Measurements from ENCODE around the gene RASA1. TPM values are rescaled to one million over a fixed set of nuclear protein-coding genes. Genes with fewer than 3 reads are reported as not detected.
"Not testable (repeated sequence)": the region's sequence is repeated elsewhere in the genome, so short reads cannot be mapped to it uniquely, and the experiment has no call there.

RASA1 gene
- total RNA-seq, 1 donor from 2014 or later = 36.2 TPM

DNA sequence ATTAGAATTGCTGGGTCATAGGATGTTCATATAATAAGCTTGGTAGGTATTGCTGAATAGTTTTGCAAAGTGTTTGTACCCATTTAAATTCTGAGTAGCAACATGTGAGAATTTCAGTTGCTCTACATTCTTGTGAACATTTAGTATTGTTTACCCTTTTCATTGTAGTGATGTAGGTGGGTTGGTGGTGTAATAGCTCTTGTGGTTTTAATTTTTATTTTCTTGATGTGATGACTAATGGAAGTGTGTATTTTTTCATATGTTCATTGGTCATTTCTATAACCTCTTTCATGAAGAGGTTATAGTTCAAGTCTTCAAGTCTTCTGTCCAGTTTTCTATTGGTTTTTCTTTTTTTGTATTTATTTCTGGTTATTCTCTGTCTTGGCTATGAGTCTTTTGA, 34.4 kb downstream of the RASA1 start:
- DNase-seq (ENCODE audit: low read depth, low spot score) = no peak
- Mint-ChIP-seq H3K27ac (ENCODE audit: unreplicated experiment) (no peak overlapping the region), H3K9me3 (peaks cover 13% of the 10 kb centered on the region), H3K4me1 (no peaks in the 10 kb centered on the region), H3K4me3 (no peak overlapping the region), H3K27me3 (ENCODE audit: low read depth) (no peaks in the 10 kb centered on the region), H3K36me3 (ENCODE audit: low read depth) (peaks cover 31% of the 10 kb centered on the region)
- TF ChIP-seq, protein P1, sequence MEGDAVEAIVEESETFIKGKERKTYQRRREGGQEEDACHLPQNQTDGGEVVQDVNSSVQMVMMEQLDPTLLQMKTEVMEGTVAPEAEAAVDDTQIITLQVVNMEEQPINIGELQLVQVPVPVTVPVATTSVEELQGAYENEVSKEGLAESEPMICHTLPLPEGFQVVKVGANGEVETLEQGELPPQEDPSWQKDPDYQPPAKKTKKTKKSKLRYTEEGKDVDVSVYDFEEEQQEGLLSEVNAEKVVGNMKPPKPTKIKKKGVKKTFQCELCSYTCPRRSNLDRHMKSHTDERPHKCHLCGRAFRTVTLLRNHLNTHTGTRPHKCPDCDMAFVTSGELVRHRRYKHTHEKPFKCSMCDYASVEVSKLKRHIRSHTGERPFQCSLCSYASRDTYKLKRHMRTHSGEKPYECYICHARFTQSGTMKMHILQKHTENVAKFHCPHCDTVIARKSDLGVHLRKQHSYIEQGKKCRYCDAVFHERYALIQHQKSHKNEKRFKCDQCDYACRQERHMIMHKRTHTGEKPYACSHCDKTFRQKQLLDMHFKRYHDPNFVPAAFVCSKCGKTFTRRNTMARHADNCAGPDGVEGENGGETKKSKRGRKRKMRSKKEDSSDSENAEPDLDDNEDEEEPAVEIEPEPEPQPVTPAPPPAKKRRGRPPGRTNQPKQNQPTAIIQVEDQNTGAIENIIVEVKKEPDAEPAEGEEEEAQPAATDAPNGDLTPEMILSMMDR (conservative IDR thresholded peaks at IDR 0.05) = no peak

DNA sequence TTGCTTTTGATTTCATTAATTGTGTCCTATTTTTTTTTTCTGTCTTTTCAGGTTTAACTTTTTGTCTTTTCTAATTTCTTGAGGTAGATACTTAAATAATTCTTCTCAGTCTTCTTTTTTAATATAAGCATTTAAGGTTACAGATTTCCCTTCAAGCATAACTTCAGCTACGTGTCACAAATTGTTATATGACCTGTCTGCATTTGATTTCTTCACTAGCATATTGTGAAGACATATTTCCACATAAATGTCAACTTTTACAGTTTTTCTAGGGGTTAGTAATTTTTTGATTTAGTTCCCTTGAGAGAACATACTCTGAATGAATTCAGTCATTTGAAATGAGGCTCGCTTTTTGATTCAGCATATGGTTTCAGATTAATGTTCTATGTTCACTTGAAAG, 35.6 kb downstream of the RASA1 start:
- DNase-seq (ENCODE audit: low read depth, low spot score) = no peak
- H3K36me3 Mint-ChIP-seq (ENCODE audit: low read depth) = peaks cover 35% of the 10 kb centered on the region
- H3K27me3 Mint-ChIP-seq (ENCODE audit: low read depth) = no peaks in the 10 kb centered on the region
- peaks cover 13% of the 10 kb centered on the region for H3K9me3 Mint-ChIP-seq
- TF ChIP-seq, protein P1 (conservative IDR thresholded peaks at IDR 0.05) = no peak
- H3K4me3 Mint-ChIP-seq = no peak overlapping the region
- H3K27ac Mint-ChIP-seq (ENCODE audit: unreplicated experiment) = no peak overlapping the region
- H3K4me1 Mint-ChIP-seq = peaks cover 4% of the 10 kb centered on the region

DNA sequence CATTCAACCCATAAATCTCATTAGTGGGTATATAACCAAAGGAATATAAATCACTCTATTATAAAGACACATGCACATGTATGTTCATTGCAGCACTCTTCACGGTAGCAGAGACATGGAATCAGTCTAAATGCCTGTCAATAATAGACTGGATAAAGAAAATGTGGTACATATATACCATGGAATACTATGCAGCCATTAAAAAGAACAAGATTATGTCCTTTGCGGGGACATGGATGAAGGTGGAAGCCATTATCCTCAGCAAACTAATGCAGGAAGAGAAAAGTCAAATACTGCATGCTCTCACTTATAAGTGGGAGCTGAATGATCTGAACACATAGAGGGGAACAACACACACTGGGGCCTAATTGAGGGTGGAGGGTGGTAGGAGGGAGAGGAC, 38.4 kb downstream of the RASA1 start:
- DNase-seq (ENCODE audit: low read depth, low spot score); H3K27ac Mint-ChIP-seq (ENCODE audit: unreplicated experiment): not testable (repeated sequence)

DNA sequence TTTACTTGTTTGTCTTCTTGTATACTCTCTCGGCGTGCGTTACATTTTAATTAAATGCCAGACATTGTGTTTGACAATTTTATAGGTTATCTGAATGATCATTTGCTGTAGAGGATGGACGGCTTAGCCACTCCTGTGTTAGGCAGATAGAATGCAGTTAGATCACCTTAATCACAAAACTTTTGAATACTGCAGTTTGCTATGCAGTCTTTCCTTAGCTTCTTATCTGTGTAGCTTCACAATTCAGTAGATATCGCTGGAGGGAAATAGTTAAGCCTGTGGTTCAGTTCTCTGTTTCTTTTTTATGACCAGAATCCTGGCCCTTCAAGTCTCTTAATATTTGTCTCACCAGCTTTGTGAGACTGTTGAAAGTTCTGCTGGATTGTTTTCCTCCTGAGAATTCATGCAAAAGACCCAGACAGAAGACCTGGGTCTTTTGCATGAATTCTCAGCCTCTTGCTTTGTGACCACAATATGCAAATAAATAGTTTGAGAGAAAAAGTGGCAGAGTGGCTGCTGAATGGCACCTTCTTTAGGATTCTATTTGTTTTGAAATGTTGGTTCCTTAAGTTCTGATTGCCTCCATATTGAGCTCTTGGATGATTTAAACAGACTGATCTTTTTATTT, 40.2 kb downstream of the RASA1 start:
- Mint-ChIP-seq H3K9me3 (peaks cover 13% of the 10 kb centered on the region), H3K27ac (ENCODE audit: unreplicated experiment) (no peak overlapping the region), H3K36me3 (ENCODE audit: low read depth) (peaks cover 29% of the 10 kb centered on the region), H3K4me1 (peaks cover 4% of the 10 kb centered on the region), H3K4me3 (no peak overlapping the region), H3K27me3 (ENCODE audit: low read depth) (no peaks in the 10 kb centered on the region)
- DNase-seq (ENCODE audit: low read depth, low spot score) = no peak
- TF ChIP-seq, protein P1 (conservative IDR thresholded peaks at IDR 0.05) = no peak

More for the DNA sequence above, 38.4 kb downstream of the RASA1 start:
- Mint-ChIP-seq H3K36me3 (ENCODE audit: low read depth) (peaks cover 35% of the 10 kb centered on the region), H3K9me3 (peaks cover 13% of the 10 kb centered on the region)
- not testable (repeated sequence) for H3K27me3 Mint-ChIP-seq (ENCODE audit: low read depth); H3K4me3 Mint-ChIP-seq; H3K4me1 Mint-ChIP-seq

DNA sequence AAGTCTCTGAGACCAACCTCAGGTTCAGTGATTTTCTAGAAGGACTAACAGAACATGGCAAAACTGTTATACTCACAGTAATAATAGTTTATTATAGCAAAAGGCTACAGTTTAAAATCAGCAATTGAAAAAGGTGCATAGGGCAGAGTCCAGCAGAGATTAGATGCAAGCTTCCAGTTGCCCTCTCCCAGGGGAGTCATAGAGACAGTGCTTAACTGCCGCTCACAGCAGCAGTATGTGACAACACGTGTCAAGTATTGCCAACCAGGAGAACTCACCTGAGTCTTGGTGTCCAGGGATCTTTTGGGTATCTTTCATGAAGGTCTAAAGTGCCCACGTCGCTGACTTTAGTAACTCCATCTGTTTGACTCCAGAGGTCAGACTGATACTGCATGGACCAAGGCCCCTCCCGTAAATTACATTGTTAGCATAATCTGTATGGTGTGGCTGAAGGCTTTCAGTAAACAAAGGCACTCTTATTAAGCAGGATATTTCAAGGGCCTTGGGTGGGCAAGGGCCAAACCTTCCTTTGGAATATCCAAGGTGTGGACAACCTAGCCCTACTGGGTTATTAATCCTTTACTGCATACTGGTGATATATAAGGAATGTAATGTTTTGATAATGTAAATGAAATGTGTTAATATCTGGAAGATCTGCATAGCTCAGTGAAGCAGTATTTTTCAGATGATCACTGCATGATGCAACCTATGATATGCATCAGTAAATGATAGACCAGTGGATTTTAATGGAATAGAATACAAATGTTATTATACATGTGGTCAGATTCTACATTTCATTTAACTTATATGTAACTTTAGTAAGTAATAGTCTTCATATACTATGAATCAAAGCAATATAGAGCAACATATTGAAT, 44.0 kb downstream of the RASA1 start:
- H3K4me1 Mint-ChIP-seq = peaks cover 8% of the 10 kb centered on the region
- no peak for DNase-seq (ENCODE audit: low read depth, low spot score)
- no peak overlapping the region for H3K27ac Mint-ChIP-seq (ENCODE audit: unreplicated experiment)
- H3K27me3 Mint-ChIP-seq (ENCODE audit: low read depth) = no peaks in the 10 kb centered on the region
- H3K4me3 Mint-ChIP-seq = no peak overlapping the region
- TF ChIP-seq, protein P1 (conservative IDR thresholded peaks at IDR 0.05) = no peak
- peaks cover 8% of the 10 kb centered on the region for H3K36me3 Mint-ChIP-seq (ENCODE audit: low read depth)
- peaks cover under 1% of the 10 kb centered on the region for H3K9me3 Mint-ChIP-seq

DNA sequence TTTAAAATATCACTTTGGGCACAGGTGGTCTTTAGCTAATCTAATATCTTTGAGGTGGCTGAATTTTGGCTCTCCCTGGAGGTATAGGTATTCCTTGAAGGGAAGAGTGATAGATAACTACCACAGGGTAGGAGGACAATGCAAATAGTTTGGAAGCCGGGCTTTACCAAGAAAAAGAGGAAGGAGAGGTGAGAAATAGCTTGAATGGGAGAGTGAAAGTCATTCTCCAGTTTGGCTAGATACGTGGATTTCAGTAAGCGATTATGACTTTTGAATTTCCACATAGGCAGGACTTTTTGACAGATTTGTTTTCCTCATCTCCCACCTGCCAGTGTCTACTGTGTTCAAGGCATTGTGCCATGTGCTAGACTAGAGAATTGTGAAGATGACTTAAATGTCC, 45.5 kb downstream of the RASA1 start:
- no peak overlapping the region for H3K4me3 Mint-ChIP-seq
- H3K27ac Mint-ChIP-seq (ENCODE audit: unreplicated experiment) = no peak overlapping the region
- peaks cover 3% of the 10 kb centered on the region for H3K4me1 Mint-ChIP-seq
- peaks cover 7% of the 10 kb centered on the region for H3K9me3 Mint-ChIP-seq
- DNase-seq (ENCODE audit: low read depth, low spot score) = no peak
- H3K27me3 Mint-ChIP-seq (ENCODE audit: low read depth) = no peaks in the 10 kb centered on the region
- H3K36me3 Mint-ChIP-seq (ENCODE audit: low read depth) = peaks cover 3% of the 10 kb centered on the region
- TF ChIP-seq, protein P1 (conservative IDR thresholded peaks at IDR 0.05) = no peak

Data from neural crest cell (in vitro differentiated cells).